DND-41 (cell line): ENCODE data around the gene PIK3AP1.

ENCODE experiments used
- EZH2 ChIP-seq: IDR thresholded peaks from 3 replicates; pipeline ENCODE4 v1.6.1; 2012; ENCODE audit warnings: borderline replicate concordance, low read depth, mild to moderate bottlenecking, moderate library complexity, low read length, inconsistent platforms; ENCODE audit not compliant: severe bottlenecking
- TF ChIP-seq, protein P1 (sequence below): IDR thresholded peaks from 2 replicates; pipeline ENCODE4 v1.5.1; 2012; ENCODE audit warnings: borderline replicate concordance, low read length, moderate library complexity, mild to moderate bottlenecking; ENCODE audit not compliant: poor library complexity, severe bottlenecking; ENCODE audit errors: extremely low read depth

- TF ChIP-seq, protein P1, sequence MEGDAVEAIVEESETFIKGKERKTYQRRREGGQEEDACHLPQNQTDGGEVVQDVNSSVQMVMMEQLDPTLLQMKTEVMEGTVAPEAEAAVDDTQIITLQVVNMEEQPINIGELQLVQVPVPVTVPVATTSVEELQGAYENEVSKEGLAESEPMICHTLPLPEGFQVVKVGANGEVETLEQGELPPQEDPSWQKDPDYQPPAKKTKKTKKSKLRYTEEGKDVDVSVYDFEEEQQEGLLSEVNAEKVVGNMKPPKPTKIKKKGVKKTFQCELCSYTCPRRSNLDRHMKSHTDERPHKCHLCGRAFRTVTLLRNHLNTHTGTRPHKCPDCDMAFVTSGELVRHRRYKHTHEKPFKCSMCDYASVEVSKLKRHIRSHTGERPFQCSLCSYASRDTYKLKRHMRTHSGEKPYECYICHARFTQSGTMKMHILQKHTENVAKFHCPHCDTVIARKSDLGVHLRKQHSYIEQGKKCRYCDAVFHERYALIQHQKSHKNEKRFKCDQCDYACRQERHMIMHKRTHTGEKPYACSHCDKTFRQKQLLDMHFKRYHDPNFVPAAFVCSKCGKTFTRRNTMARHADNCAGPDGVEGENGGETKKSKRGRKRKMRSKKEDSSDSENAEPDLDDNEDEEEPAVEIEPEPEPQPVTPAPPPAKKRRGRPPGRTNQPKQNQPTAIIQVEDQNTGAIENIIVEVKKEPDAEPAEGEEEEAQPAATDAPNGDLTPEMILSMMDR, result no peak
- no peak for TF ChIP-seq EZH2
These were observed 147.3 kb downstream of the PIK3AP1 start for GRCh38 chr10:96573036-96573435.
